SK-N-SH (cell line): ENCODE data around the gene SPIRE2. TPM values are rescaled to one million over a fixed set of nuclear protein-coding genes. Genes with fewer than 3 reads are reported as not detected.

Experiments
- CTCF ChIA-PET: fragments of 300-600, 350-600 bp; formaldehyde crosslinking; extraction: SDS; loops from one replicate; lab custom pipeline; 2021; lab: Yijun Ruan, JAX
- POLR2A ChIA-PET: fragments of 350-600 bp; sonication (Branson Sonifier 250); formaldehyde crosslinking; extraction: SDS; loops from one replicate; lab custom pipeline; 2020; ENCODE audit warnings: antibody characterized with exemption, inconsistent platforms; lab: Yijun Ruan, JAX
- DNase-seq: peaks from one replicate; pipeline ENCODE4 v3.0.0; 2012
- H2AFZ ChIP-seq: fragments of 200-600 bp; sonication (generic); 2 replicates; pipeline ENCODE4 v1.8.1; 2016; ENCODE audit warnings: antibody characterized with exemption, mild to moderate bottlenecking, low read depth
- H3F3A ChIP-seq: fragments of 200-600 bp; sonication (generic); replicated peaks from 2 replicates; pipeline ENCODE3; 2016; ENCODE audit warnings: antibody characterized with exemption, mild to moderate bottlenecking; ENCODE audit not compliant: insufficient read depth
- H3K27ac ChIP-seq, 2 experiments: fragments of 200-500 bp in 1 of 2; fragments of 200-600 bp in 1 of 2; sonication (Bioruptor generic) in 1 of 2; sonication (generic), shearing (Covaris generic) in 1 of 2; 2 replicates each; pipeline versions ENCODE4 v1.5.1 to v1.6.1; 2014 to 2016; ENCODE audit warnings: low read depth in 2 of 2, inconsistent platforms in 1 of 2, low read length in 1 of 2, mild to moderate bottlenecking in 1 of 2, mixed read lengths in 1 of 2
- H3K27me3 ChIP-seq: fragments of 200-600 bp; sonication (generic), shearing (Covaris generic); 2 replicates; pipeline ENCODE4 v1.6.1; 2016; ENCODE audit warnings: mixed run types; ENCODE audit not compliant: insufficient read depth
- H3K36me3 ChIP-seq, 2 experiments: fragments of 200-500 bp in 1 of 2; fragments of 200-600 bp in 1 of 2; sonication (Bioruptor generic) in 1 of 2; sonication (generic) in 1 of 2; replicated peaks in 1 of 2; 2 replicates each; pipeline versions ENCODE3 to v1.5.1; 2014 to 2016; ENCODE audit warnings: low read length in 1 of 2, mild to moderate bottlenecking in 1 of 2; ENCODE audit not compliant: insufficient read depth in 2 of 2, control insufficient read depth in 1 of 2
- H3K4me1 ChIP-seq, 2 experiments: fragments of 200-500 bp in 1 of 2; fragments of 200-600 bp in 1 of 2; sonication (Bioruptor generic) in 1 of 2; sonication (generic), shearing (Covaris generic) in 1 of 2; 2 replicates each; pipeline versions ENCODE4 v1.5.1 to v1.6.1; 2014 to 2016; ENCODE audit warnings: low read depth in 1 of 2, low read length in 1 of 2, mixed run types in 1 of 2; ENCODE audit not compliant: insufficient read depth in 2 of 2, control insufficient read depth in 1 of 2
- H3K4me2 ChIP-seq: fragments of 200-600 bp; sonication (generic), shearing (Covaris generic); 2 replicates; pipeline ENCODE4 v1.6.1; 2017; ENCODE audit warnings: mixed run types
- H3K4me3 ChIP-seq, 2 experiments: fragments of 200-500 bp in 1 of 2; fragments of 200-600 bp in 1 of 2; sonication (Bioruptor generic) in 1 of 2; sonication (generic), shearing (Covaris generic) in 1 of 2; 2 replicates each; pipeline versions ENCODE4 v1.5.1 to v1.8.1; 2014 to 2016; ENCODE audit warnings: low read depth in 2 of 2, inconsistent platforms in 1 of 2, low read length in 1 of 2, mild to moderate bottlenecking in 1 of 2, mixed read lengths in 1 of 2, moderate library complexity in 1 of 2
- H3K79me2 ChIP-seq: fragments of 200-600 bp; sonication (generic); 2 replicates; pipeline ENCODE4 v1.8.1; 2017; ENCODE audit warnings: mild to moderate bottlenecking; ENCODE audit not compliant: insufficient read depth
- H3K9ac ChIP-seq: fragments of 200-600 bp; sonication (generic); 2 replicates; pipeline ENCODE4 v1.6.1; 2017; ENCODE audit warnings: mixed run types
- H3K9me2 ChIP-seq: fragments of 200-600 bp; sonication (generic); 2 replicates; pipeline ENCODE4 v1.6.1; 2017; ENCODE audit warnings: mixed run types
- H3K9me3 ChIP-seq: fragments of 200-600 bp; sonication (generic); 2 replicates; pipeline ENCODE4 v1.6.1; 2017; ENCODE audit warnings: mixed run types, mild to moderate bottlenecking, moderate library complexity
- H4K20me1 ChIP-seq: fragments of 200-600 bp; sonication (generic); 2 replicates; pipeline ENCODE4 v1.6.1; 2017; ENCODE audit warnings: mild to moderate bottlenecking, mixed run types; ENCODE audit not compliant: insufficient read depth
- CHD2 ChIP-seq: fragments of 150-350 bp; IDR thresholded peaks from 2 replicates; pipeline ENCODE4 v1.6.1; 2018; ENCODE audit warnings: low read length; ENCODE audit not compliant: partially characterized antibody
- CTCF ChIP-seq: fragments of 200-600 bp; sonication (generic); IDR thresholded peaks from 2 replicates; pipeline ENCODE4 v1.6.1; 2017; ENCODE audit warnings: antibody characterized with exemption, mild to moderate bottlenecking, moderate library complexity
- EP300 ChIP-seq, 2 experiments: IDR thresholded peaks; 2 replicates each; pipeline versions ENCODE4 v1.4.0 to v1.6.1; 2012; ENCODE audit warnings: borderline replicate concordance in 1 of 2, low read depth in 1 of 2, low read length in 1 of 2
- FOXJ3 ChIP-seq: sonication (generic); formaldehyde crosslinking; IDR thresholded peaks from 2 replicates; pipeline ENCODE4 v1.5.1; 2020; ENCODE audit warnings: mild to moderate bottlenecking, missing genetic modification reagents
- MEF2A ChIP-seq: IDR thresholded peaks from 2 replicates; pipeline ENCODE4 v1.4.0; 2012; ENCODE audit warnings: low read depth, borderline replicate concordance
- MXI1 ChIP-seq: IDR thresholded peaks from 2 replicates; pipeline ENCODE4 v1.6.1; 2012; ENCODE audit warnings: mild to moderate bottlenecking, low read depth, low read length, improper control_type of control experiment
- NFIC ChIP-seq: IDR thresholded peaks from 2 replicates; pipeline ENCODE4 v1.4.0; 2012; ENCODE audit warnings: borderline replicate concordance
- RAD21 ChIP-seq: IDR thresholded peaks from 2 replicates; pipeline ENCODE4 v1.6.1; 2012; ENCODE audit warnings: mild to moderate bottlenecking, low read length
- RCOR1 ChIP-seq: fragments of 150-350 bp; IDR thresholded peaks from 2 replicates; pipeline ENCODE4 v1.6.1; 2017; ENCODE audit warnings: antibody characterized with exemption, low read length
- RFX5 ChIP-seq: IDR thresholded peaks from 2 replicates; pipeline ENCODE4 v1.6.1; 2012; ENCODE audit warnings: mild to moderate bottlenecking, improper control_type of control experiment, low read length
- TAF1 ChIP-seq: IDR thresholded peaks from 2 replicates; pipeline ENCODE4 v1.6.1; 2012; ENCODE audit warnings: low read depth, mild to moderate bottlenecking, low read length, moderate library complexity, borderline replicate concordance
- TEAD4 ChIP-seq: IDR thresholded peaks from 2 replicates; pipeline ENCODE4 v1.4.0; 2012; ENCODE audit warnings: mild to moderate bottlenecking, borderline replicate concordance; ENCODE audit not compliant: insufficient read depth
- USF1 ChIP-seq: IDR thresholded peaks from 2 replicates; pipeline ENCODE4 v1.4.0; 2012; ENCODE audit warnings: low read depth, borderline replicate concordance
- USF2 ChIP-seq: fragments of 150-350 bp; IDR thresholded peaks from 2 replicates; pipeline ENCODE4 v1.6.1; 2017; ENCODE audit warnings: antibody characterized with exemption, low read length, low read depth, borderline replicate concordance
- WGBS: methylation state at CpG from one replicate; pipeline ENCODE4 v1.1.6; 2017; ENCODE audit warnings: low lambda C conversion rate; 5-methylcytosine and 5-hydroxymethylcytosine counted together
- polyA plus RNA-seq, 3 experiments: library from polyadenylated mRNA; depleted of rRNA; stranded (reverse); fragments of >200 nt; gene quantifications; 2 replicates each; pipeline ENCODE4 v1.2.3, GENCODE V29; 2012
- TF ChIP-seq, protein P1 (sequence below): IDR thresholded peaks from 2 replicates; pipeline ENCODE4 v1.6.1; 2012; ENCODE audit warnings: mild to moderate bottlenecking, low read depth, low read length, moderate library complexity
- TF ChIP-seq, protein P2 (sequence below): IDR thresholded peaks from 2 replicates; pipeline ENCODE4 v1.4.0; 2012; ENCODE audit warnings: low read depth

The SPIRE2 gene
- polyA plus RNA-seq, 1 of the 3 experiments (the other 2 are of a cell fraction), result 15.3 TPM

DNA sequence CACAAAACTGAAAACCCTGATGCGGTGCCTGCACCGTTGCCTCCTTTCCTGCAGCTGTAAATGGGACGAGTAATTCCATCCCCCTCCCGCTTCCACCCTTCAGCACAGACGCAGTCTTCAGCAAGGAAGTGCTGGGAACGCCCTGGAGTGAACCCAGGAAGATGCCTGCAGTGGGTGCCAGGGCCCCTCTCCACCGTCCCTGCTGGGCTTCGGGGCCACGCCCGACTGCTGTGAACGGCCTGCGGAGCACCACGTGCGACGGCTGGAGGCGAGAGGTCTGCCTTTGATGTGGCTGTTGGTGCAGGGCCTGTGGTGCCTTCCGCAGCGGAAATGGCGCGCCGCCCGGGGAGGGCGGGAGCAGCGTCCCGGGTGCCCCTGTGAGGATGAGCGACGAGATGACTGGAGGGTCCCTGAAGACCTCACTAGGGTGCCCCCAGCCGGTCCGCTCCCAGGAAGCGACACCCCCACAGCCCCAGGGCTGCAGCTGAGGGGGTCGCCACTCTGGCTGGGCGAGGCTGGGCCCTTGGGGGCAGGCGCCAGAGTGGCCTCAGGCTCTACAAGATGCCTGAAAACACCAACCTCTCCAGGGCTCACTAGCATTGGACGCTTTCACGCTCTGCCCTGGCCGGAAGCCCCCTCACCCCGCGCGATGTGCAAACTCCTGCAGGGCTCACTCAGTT, 89.6 kb downstream of the SPIRE2 start:
- POLR2A ChIA-PET, result interaction anchor here (2.0 kb wide), 1 partner anchor 10 kb away, joined by 9 read pairs; no protein-coding TSS in a partner anchor
- peak overlapping the region; percentile 17; the same call in 1 of the 2 replicates for H3K9ac ChIP-seq
- peaks cover 0 to 2% of the 10 kb centered on the region in 2 experiments for H3K36me3 ChIP-seq
- H4K20me1 ChIP-seq, result no peaks in the 10 kb centered on the region
- H3K79me2 ChIP-seq, result peaks cover 4% of the 10 kb centered on the region; the same call in 1 of the 2 replicates
- H3F3A ChIP-seq, result peaks cover 27% of the 10 kb centered on the region
- H3K27ac ChIP-seq, result peak overlapping the region; percentile 38 to 87
- TF ChIP-seq, protein P1, sequence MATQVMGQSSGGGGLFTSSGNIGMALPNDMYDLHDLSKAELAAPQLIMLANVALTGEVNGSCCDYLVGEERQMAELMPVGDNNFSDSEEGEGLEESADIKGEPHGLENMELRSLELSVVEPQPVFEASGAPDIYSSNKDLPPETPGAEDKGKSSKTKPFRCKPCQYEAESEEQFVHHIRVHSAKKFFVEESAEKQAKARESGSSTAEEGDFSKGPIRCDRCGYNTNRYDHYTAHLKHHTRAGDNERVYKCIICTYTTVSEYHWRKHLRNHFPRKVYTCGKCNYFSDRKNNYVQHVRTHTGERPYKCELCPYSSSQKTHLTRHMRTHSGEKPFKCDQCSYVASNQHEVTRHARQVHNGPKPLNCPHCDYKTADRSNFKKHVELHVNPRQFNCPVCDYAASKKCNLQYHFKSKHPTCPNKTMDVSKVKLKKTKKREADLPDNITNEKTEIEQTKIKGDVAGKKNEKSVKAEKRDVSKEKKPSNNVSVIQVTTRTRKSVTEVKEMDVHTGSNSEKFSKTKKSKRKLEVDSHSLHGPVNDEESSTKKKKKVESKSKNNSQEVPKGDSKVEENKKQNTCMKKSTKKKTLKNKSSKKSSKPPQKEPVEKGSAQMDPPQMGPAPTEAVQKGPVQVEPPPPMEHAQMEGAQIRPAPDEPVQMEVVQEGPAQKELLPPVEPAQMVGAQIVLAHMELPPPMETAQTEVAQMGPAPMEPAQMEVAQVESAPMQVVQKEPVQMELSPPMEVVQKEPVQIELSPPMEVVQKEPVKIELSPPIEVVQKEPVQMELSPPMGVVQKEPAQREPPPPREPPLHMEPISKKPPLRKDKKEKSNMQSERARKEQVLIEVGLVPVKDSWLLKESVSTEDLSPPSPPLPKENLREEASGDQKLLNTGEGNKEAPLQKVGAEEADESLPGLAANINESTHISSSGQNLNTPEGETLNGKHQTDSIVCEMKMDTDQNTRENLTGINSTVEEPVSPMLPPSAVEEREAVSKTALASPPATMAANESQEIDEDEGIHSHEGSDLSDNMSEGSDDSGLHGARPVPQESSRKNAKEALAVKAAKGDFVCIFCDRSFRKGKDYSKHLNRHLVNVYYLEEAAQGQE, result 0 out of 2 replicates have a peak, but pooled peaks have one; percentile 26
- 0 out of 2 replicates have a peak, but pooled peaks have one; percentile 30 for TF ChIP-seq RFX5
- TF ChIP-seq MEF2A, result no peak
- no peak for TF ChIP-seq TEAD4
- TF ChIP-seq FOXJ3, result peak; percentile 77; the same call in 1 of the 2 replicates
- TF ChIP-seq MXI1, result peak; percentile 86
- no peak; the same call in 1 of the 2 replicates for TF ChIP-seq USF1
- TF ChIP-seq RCOR1, result 0 out of 2 replicates have a peak, but pooled peaks have one; percentile 10
- TF ChIP-seq TAF1, result 0 out of 2 replicates have a peak, but pooled peaks have one; percentile 27
- TF ChIP-seq, protein P2, sequence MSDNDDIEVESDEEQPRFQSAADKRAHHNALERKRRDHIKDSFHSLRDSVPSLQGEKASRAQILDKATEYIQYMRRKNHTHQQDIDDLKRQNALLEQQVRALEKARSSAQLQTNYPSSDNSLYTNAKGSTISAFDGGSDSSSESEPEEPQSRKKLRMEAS, result peak; percentile 93
- no peak for TF ChIP-seq EP300 (IDR thresholded peaks at IDR 0.05; ENCODE audit: borderline replicate concordance in 1 of 2, low read depth in 1 of 2, low read length in 1 of 2)
- TF ChIP-seq CHD2, result peak; percentile 39
- TF ChIP-seq RAD21, result no peak
- TF ChIP-seq NFIC, result no peak
- no peak for TF ChIP-seq USF2
- TF ChIP-seq CTCF, result no peak
- peak; percentile 82 for DNase-seq
- no peaks in the 10 kb centered on the region for H3K27me3 ChIP-seq
- no peak overlapping the region for H2AFZ ChIP-seq
- H3K4me2 ChIP-seq, result peak overlapping the region; percentile 68
- no peaks in the 10 kb centered on the region for H3K9me2 ChIP-seq
- 53% methylated on average over 15 of the region's 39 CpGs for WGBS
- CTCF ChIA-PET, result interaction anchor here (0.6 to 2.0 kb wide), 10 partner anchors 8 to 226 kb away, joined by 3 to 16 read pairs (median 3); partner anchors contain the start of gene SPATA2L
- H3K9me3 ChIP-seq, result no peaks in the 10 kb centered on the region
- peaks cover 12 to 41% of the 10 kb centered on the region in 2 experiments; a peak in 3 of 4 replicates for H3K4me1 ChIP-seq
- peak overlapping the region; percentile 38 to 40; a peak in 3 of 4 replicates for H3K4me3 ChIP-seq
